Progenitor cell of endocrine pancreas (in vitro differentiated cells): ENCODE data around the gene FAM117A. TPM values are rescaled to one million over a fixed set of nuclear protein-coding genes. Genes with fewer than 3 reads are reported as not detected.
"Not testable (repeated sequence)": the region's sequence is repeated elsewhere in the genome, so short reads cannot be mapped to it uniquely, and the experiment has no call there.

Experiments
- DNase-seq: peaks from one replicate; pipeline ENCODE4 v3.0.0; 2021; ENCODE audit warnings: low spot score; ENCODE audit not compliant: unreplicated experiment
- H3K27ac Mint-ChIP-seq: 2 replicates; pipeline ENCODE4 v1.8.0; 2021; ENCODE audit warnings: mild to moderate bottlenecking, moderate library complexity, mixed read lengths
- H3K27me3 Mint-ChIP-seq: 2 replicates; pipeline ENCODE4 v1.8.0; 2021; ENCODE audit warnings: mixed read lengths
- H3K36me3 Mint-ChIP-seq: 2 replicates; pipeline ENCODE4 v1.8.0; 2022; ENCODE audit warnings: mixed read lengths; ENCODE audit not compliant: insufficient read depth
- H3K4me1 Mint-ChIP-seq: 2 replicates; pipeline ENCODE4 v1.8.0; 2021; ENCODE audit warnings: low read depth, mixed read lengths
- H3K4me3 Mint-ChIP-seq: 2 replicates; pipeline ENCODE4 v1.8.0; 2021; ENCODE audit warnings: low read depth, mild to moderate bottlenecking, moderate library complexity, mixed read lengths
- H3K9me3 Mint-ChIP-seq: 2 replicates; pipeline ENCODE4 v1.8.0; 2021; ENCODE audit warnings: low read depth, mixed read lengths
- CTCF ChIP-seq: fragments of 200-600 bp; sonication (generic); IDR thresholded peaks from one replicate; pipeline ENCODE4 v1.5.0; 2021; ENCODE audit warnings: antibody characterized with exemption, mild to moderate bottlenecking; ENCODE audit not compliant: unreplicated experiment
- total RNA-seq: library from RNA; stranded (reverse); gene quantifications from 2 replicates; pipeline ENCODE4 v1.2.1, GENCODE V29; 2021

Gene FAM117A
- total RNA-seq, 1 donor from 2014 or later = 20.2 TPM

- H3K36me3 Mint-ChIP-seq = peaks cover 4% of the 10 kb centered on the region
- no peak for TF ChIP-seq CTCF
- H3K4me1 Mint-ChIP-seq = no peaks in the 10 kb centered on the region
- no peak overlapping the region for H3K4me3 Mint-ChIP-seq
- DNase-seq = no peak
- H3K27me3 Mint-ChIP-seq = no peaks in the 10 kb centered on the region
- H3K9me3 Mint-ChIP-seq = no peaks in the 10 kb centered on the region
- H3K27ac Mint-ChIP-seq = no peak overlapping the region
These were observed 33.7 kb downstream of the FAM117A start for GRCh38 chr17:49730078-49730784.

- H3K36me3 Mint-ChIP-seq = peaks cover 5% of the 10 kb centered on the region
- no peaks in the 10 kb centered on the region for H3K9me3 Mint-ChIP-seq
- peak overlapping the region; percentile 92 for H3K27ac Mint-ChIP-seq
- H3K4me3 Mint-ChIP-seq = no peak overlapping the region
- no peak for DNase-seq
- no peaks in the 10 kb centered on the region for H3K27me3 Mint-ChIP-seq
- H3K4me1 Mint-ChIP-seq = no peaks in the 10 kb centered on the region
- no peak for TF ChIP-seq CTCF
These were observed 34.9 kb downstream of the FAM117A start for GRCh38 chr17:49729069-49729468.

DNA sequence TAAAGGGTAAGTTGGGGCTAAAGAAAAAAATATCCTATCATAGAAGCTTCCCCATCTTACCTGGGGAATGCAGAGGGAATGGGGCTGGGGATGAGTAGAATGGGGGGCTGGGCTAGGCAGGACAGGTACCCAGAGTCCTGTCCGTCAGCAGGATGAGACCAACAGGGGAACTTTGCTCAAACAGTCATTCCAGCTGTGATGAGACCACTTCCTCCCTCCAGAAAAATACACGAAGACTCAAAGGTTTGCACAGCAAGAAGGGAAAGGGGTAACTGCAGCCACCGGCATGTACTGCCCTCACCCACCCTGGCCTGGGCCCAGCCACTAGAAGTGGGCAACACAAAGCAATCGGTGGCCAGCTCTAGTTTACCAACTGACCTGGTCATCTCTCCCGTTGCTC, 35.5 kb downstream of the FAM117A start:
- no peak overlapping the region for H3K27ac Mint-ChIP-seq
- no peaks in the 10 kb centered on the region for H3K4me1 Mint-ChIP-seq
- H3K27me3 Mint-ChIP-seq = no peaks in the 10 kb centered on the region
- H3K9me3 Mint-ChIP-seq = no peaks in the 10 kb centered on the region
- TF ChIP-seq CTCF = no peak
- peaks cover 5% of the 10 kb centered on the region for H3K36me3 Mint-ChIP-seq
- no peak for DNase-seq
- H3K4me3 Mint-ChIP-seq = no peak overlapping the region

GRCh38 chr17:49727380-49727779, 36.6 kb downstream of the FAM117A start:
- TF ChIP-seq CTCF = no peak
- DNase-seq = no peak
- H3K27me3 Mint-ChIP-seq = no peaks in the 10 kb centered on the region

DNA sequence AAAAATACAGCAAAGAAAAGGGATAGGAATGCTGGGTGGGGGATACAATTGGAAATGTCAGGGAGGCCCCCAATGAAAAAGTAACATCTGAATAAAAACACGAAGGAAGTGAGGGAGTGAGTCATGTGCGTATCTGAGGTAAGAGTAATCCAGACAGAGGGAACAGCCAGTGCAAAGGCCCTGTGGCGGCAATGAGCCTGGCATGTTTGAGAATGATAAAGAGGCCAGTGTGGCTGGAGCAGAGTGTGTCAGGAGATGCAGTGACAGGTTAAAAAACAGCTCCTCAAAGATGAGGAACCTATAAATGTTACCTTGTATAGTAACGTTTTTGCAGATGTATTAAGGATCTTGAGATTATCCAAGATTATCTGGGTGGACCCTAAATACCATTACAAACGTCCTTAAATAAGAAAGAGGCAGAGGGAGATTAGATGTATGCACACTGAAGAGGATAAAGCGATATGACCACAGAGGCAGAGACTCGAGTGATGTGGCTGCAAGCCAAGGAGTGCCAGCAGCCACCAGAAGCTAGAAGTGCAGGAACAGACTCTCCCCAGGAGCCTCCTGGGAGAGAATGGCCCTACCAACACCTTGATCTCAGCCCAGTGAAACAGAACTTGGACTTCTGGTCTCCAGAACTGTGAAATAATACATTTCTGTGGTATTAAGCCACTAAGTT, 38.3 kb downstream of the FAM117A start:
- H3K27me3 Mint-ChIP-seq = no peaks in the 10 kb centered on the region
- peak overlapping the region; percentile 22 for H3K27ac Mint-ChIP-seq
- no peak overlapping the region for H3K4me3 Mint-ChIP-seq
- no peak for DNase-seq
- H3K9me3 Mint-ChIP-seq = no peaks in the 10 kb centered on the region
- H3K36me3 Mint-ChIP-seq = peaks cover 7% of the 10 kb centered on the region
- no peak for TF ChIP-seq CTCF
- no peaks in the 10 kb centered on the region for H3K4me1 Mint-ChIP-seq

More at GRCh38 chr17:49727380-49727779, 36.6 kb downstream of the FAM117A start:
- no peak overlapping the region for H3K27ac Mint-ChIP-seq
- no peaks in the 10 kb centered on the region for H3K9me3 Mint-ChIP-seq
- no peaks in the 10 kb centered on the region for H3K4me1 Mint-ChIP-seq
- peaks cover 7% of the 10 kb centered on the region for H3K36me3 Mint-ChIP-seq
- no peak overlapping the region for H3K4me3 Mint-ChIP-seq

GRCh38 chr17:49724552-49724951, 39.4 kb downstream of the FAM117A start:
- H3K36me3 Mint-ChIP-seq = peaks cover 10% of the 10 kb centered on the region
- not testable (repeated sequence) for H3K27ac Mint-ChIP-seq, H3K4me1 Mint-ChIP-seq, H3K27me3 Mint-ChIP-seq, H3K4me3 Mint-ChIP-seq, H3K9me3 Mint-ChIP-seq, DNase-seq
